MM.1S (cell line): ENCODE measurements around the gene TMPRSS6.

Experiments
- DNase-seq: peaks from one replicate; pipeline ENCODE4 v3.0.0-alpha.2; 2015
- H2AFZ ChIP-seq: fragments of 300-600 bp; sonication (generic); 2 replicates; pipeline ENCODE4 v1.6.0; 2016; ENCODE audit warnings: antibody characterized with exemption, low read length
- H3F3A ChIP-seq: fragments of 300-600 bp; sonication (generic); 2 replicates; pipeline ENCODE4 v1.6.1; 2016; ENCODE audit warnings: mild to moderate bottlenecking, antibody characterized with exemption, low read length, moderate library complexity, mixed read lengths; ENCODE audit not compliant: insufficient read depth
- H3K27ac ChIP-seq: fragments of 300-600 bp; sonication (generic); 2 replicates; pipeline ENCODE4 v1.5.1; 2016; ENCODE audit warnings: mild to moderate bottlenecking, low read length
- H3K27me3 ChIP-seq: fragments of 300-600 bp; sonication (generic); replicated peaks from 2 replicates; pipeline ENCODE4 v1.6.0; 2016; ENCODE audit warnings: low read length; ENCODE audit not compliant: insufficient read depth
- H3K36me3 ChIP-seq: fragments of 300-600 bp; sonication (generic); replicated peaks from 2 replicates; pipeline ENCODE4 v1.6.1; 2016; ENCODE audit warnings: mild to moderate bottlenecking, low read length, mixed read lengths; ENCODE audit not compliant: insufficient read depth
- H3K4me1 ChIP-seq: fragments of 300-600 bp; sonication (generic); 2 replicates; pipeline ENCODE4 v1.6.1; 2016; ENCODE audit warnings: low read length, mixed read lengths
- H3K4me2 ChIP-seq: fragments of 300-600 bp; sonication (generic); 2 replicates; pipeline ENCODE4 v1.6.0; 2016; ENCODE audit warnings: low read depth, low read length
- H3K4me3 ChIP-seq: fragments of 300-600 bp; sonication (generic); 2 replicates; pipeline ENCODE4 v1.5.1; 2016; ENCODE audit warnings: low read length, mixed read lengths
- H3K79me2 ChIP-seq: fragments of 300-600 bp; sonication (generic); 2 replicates; pipeline ENCODE4 v1.6.1; 2016; ENCODE audit warnings: mixed run types, low read length, mixed read lengths
- H3K9ac ChIP-seq: fragments of 300-600 bp; sonication (generic); 2 replicates; pipeline ENCODE4 v1.6.1; 2016; ENCODE audit warnings: low read length, mixed read lengths
- H3K9me2 ChIP-seq: fragments of 300-600 bp; sonication (generic); replicated peaks from 2 replicates; pipeline ENCODE4 v1.6.1; 2016; ENCODE audit warnings: mild to moderate bottlenecking, low read length, mixed read lengths; ENCODE audit not compliant: insufficient read depth
- H3K9me3 ChIP-seq: fragments of 300-600 bp; sonication (generic); replicated peaks from 2 replicates; pipeline ENCODE4 v1.6.1; 2016; ENCODE audit warnings: mild to moderate bottlenecking, low read length, mixed read lengths; ENCODE audit not compliant: insufficient read depth
- H4K20me1 ChIP-seq: fragments of 300-600 bp; sonication (generic); 2 replicates; pipeline ENCODE4 v1.6.1; 2016; ENCODE audit warnings: mild to moderate bottlenecking, low read length, moderate library complexity, mixed read lengths; ENCODE audit not compliant: insufficient read depth
- EZH2 ChIP-seq: fragments of 300-600 bp; sonication (generic); optimal IDR thresholded peaks from 2 replicates; pipeline ENCODE3; 2017; ENCODE audit warnings: low read depth, mild to moderate bottlenecking, antibody characterized with exemption, low read length, mixed read lengths
- EZH2phosphoT487 ChIP-seq: fragments of 300-600 bp; sonication (generic); IDR thresholded peaks from 2 replicates; pipeline ENCODE4 v1.6.1; 2018; ENCODE audit warnings: antibody characterized with exemption, low read length
- TF ChIP-seq, protein P1 (sequence below): fragments of 300-600 bp; sonication (generic); IDR thresholded peaks from 2 replicates; pipeline ENCODE4 v1.5.1; 2016; ENCODE audit warnings: antibody characterized with exemption, low read length, mixed read lengths

The TMPRSS6 gene

DNA sequence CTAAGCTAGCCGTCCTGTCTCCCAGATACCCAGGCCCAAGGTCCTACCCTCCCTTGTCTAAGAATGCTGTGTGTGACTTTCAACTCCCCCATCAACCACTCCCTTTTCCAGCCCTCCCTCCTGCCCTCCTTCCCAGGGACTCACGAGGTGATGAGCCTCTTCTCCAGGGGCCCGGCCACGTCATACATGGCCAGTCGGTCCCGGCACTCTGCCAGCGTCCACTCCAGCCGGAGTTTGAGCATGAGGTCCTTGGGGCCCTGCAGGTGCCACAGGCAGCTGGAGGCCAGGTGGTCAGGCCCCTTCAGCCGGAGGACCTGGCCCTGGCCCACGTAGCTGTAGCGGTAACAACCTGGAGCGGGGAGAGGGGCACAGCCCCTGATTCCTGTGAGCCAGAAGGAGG lies 20.1 kb downstream of the TMPRSS6 start:
- Histone ChIP-seq H4K20me1 (no peaks in the 10 kb centered on the region), H3K9ac (no peak overlapping the region), H3K9me2 (no peaks in the 10 kb centered on the region), H3K27ac (no peak overlapping the region), H3K4me1 (no peaks in the 10 kb centered on the region), H3K79me2 (no peaks in the 10 kb centered on the region), H2AFZ (no peak overlapping the region), H3K27me3 (peaks cover 92% of the 10 kb centered on the region), H3F3A (no peaks in the 10 kb centered on the region), H3K4me2 (no peak overlapping the region), H3K4me3 (no peak overlapping the region), H3K9me3 (no peaks in the 10 kb centered on the region), H3K36me3 (no peaks in the 10 kb centered on the region)
- TF ChIP-seq EZH2 (no peak), EZH2phosphoT487 (no peak)
- TF ChIP-seq, protein P1, sequence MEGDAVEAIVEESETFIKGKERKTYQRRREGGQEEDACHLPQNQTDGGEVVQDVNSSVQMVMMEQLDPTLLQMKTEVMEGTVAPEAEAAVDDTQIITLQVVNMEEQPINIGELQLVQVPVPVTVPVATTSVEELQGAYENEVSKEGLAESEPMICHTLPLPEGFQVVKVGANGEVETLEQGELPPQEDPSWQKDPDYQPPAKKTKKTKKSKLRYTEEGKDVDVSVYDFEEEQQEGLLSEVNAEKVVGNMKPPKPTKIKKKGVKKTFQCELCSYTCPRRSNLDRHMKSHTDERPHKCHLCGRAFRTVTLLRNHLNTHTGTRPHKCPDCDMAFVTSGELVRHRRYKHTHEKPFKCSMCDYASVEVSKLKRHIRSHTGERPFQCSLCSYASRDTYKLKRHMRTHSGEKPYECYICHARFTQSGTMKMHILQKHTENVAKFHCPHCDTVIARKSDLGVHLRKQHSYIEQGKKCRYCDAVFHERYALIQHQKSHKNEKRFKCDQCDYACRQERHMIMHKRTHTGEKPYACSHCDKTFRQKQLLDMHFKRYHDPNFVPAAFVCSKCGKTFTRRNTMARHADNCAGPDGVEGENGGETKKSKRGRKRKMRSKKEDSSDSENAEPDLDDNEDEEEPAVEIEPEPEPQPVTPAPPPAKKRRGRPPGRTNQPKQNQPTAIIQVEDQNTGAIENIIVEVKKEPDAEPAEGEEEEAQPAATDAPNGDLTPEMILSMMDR: no peak
- no peak for DNase-seq

DNA sequence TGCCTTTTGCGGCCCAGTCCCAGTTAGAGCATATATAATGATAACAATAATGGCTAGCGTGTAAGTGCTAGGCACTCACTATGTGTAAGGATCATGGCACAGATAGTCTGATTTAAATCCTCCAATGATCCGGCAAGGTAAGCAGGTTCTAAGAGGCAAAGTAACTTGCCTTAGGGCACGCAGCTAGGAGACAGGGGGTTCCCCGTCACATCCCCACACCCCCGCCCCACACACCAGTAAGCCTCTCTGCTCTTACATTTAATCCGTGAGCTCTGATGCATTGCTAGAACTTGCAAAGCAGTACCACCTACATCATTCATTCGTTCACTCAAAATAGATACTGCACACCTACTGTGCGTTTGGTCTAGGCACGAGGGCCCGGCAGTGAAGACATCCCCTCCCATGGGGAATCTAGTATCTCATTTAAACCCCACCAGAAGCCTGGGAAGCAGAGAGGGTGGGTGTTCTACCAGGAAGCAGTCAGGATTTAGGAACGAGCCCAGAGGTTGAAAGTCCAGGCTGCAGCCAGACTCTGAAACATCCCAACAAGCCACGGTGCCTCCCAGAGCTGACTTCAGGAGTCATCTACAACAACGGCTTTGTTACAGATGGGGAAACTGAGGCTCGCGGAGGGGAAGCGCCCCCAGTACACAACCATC lies 20.6 kb downstream of the TMPRSS6 start:
- no peaks in the 10 kb centered on the region for H3K36me3 ChIP-seq
- no peak overlapping the region for H3K4me2 ChIP-seq
- H3K79me2 ChIP-seq: no peaks in the 10 kb centered on the region
- H3K9me2 ChIP-seq: no peaks in the 10 kb centered on the region
- no peaks in the 10 kb centered on the region for H3F3A ChIP-seq
- no peaks in the 10 kb centered on the region for H3K4me1 ChIP-seq
- DNase-seq: no peak
- H3K9ac ChIP-seq: no peak overlapping the region
- no peak overlapping the region for H2AFZ ChIP-seq
- H3K27me3 ChIP-seq: peaks cover 92% of the 10 kb centered on the region
- no peak overlapping the region for H3K27ac ChIP-seq
- H3K4me3 ChIP-seq: no peak overlapping the region
- H4K20me1 ChIP-seq: no peaks in the 10 kb centered on the region
- H3K9me3 ChIP-seq: no peaks in the 10 kb centered on the region
- no peak for TF ChIP-seq EZH2
- TF ChIP-seq EZH2phosphoT487: no peak
- TF ChIP-seq, protein P1: no peak

DNA sequence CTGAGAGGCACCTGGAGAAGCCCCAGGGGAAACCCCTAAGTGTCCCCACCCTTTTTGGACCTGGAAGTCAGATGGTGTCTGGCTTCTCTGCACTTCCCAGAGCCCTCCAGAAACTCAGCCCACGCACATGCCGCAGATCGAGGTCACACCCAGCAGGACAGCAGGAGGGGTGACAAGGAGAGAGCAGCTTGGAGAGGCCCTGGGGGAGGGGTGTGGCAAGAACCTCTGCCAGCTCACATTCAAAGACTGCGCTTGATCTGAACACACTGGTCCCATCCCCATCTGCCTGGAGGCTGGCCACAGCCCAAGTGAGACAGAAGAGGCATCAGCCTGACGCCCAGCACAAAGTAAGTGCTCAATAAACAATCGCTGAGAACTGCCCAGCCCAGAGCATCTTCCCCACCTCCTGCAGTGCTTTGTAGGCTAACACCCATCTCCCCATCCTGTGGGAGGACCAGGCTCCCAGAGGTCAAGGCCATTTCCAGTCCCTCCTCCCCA lies 21.4 kb downstream of the TMPRSS6 start:
- peaks cover 98% of the 10 kb centered on the region for H3K27me3 ChIP-seq
- no peak overlapping the region for H2AFZ ChIP-seq
- no peaks in the 10 kb centered on the region for H3K36me3 ChIP-seq
- H3K4me2 ChIP-seq: no peak overlapping the region
- H3K9ac ChIP-seq: no peak overlapping the region
- TF ChIP-seq EZH2 (no peak), EZH2phosphoT487 (no peak)
- TF ChIP-seq, protein P1: no peak
- no peaks in the 10 kb centered on the region for H3K9me3 ChIP-seq
- no peak for DNase-seq
- H3K4me3 ChIP-seq: no peak overlapping the region
- H3F3A ChIP-seq: no peaks in the 10 kb centered on the region
- no peak overlapping the region for H3K27ac ChIP-seq
- H3K9me2 ChIP-seq: no peaks in the 10 kb centered on the region
- no peaks in the 10 kb centered on the region for H3K4me1 ChIP-seq
- no peaks in the 10 kb centered on the region for H3K79me2 ChIP-seq
- no peaks in the 10 kb centered on the region for H4K20me1 ChIP-seq
